T-cell (primary cell): ENCODE results near the gene DEF6. TPM values are rescaled to one million over a fixed set of nuclear protein-coding genes. Genes with fewer than 3 reads are reported as not detected.
"Not testable (repeated sequence)": the region's sequence is repeated elsewhere in the genome, so short reads cannot be mapped to it uniquely, and the experiment has no call there.

Experiments used
- ATAC-seq, 4 experiments: fragments of 200-7000 bp in 3 of 4; fragments of 150-1000 bp in 1 of 4; cut with Tn5 transposase; replicated peaks in 1 of 4; 1 replicate in 3 of 4; 2 replicates in 1 of 4; pipeline ENCODE4 v1.10.0; 2021; ENCODE audit warnings: moderate library complexity in 3 of 4, mild to moderate bottlenecking in 2 of 4, moderate number of reproducible peaks in 1 of 4
- CTCF ChIA-PET, 2 donors: fragments of 300-600 bp; sonication (Branson Sonifier 250); formaldehyde crosslinking; loops; one replicate each; lab custom pipeline; 2022; ENCODE audit warnings: antibody characterized with exemption in 2 of 2; lab: Charles Lee
- POLR2A ChIA-PET, 2 donors: fragments of 300-600 bp; sonication (Branson Sonifier 250); formaldehyde crosslinking; loops; one replicate each; lab custom pipeline; 2022; ENCODE audit warnings: antibody characterized with exemption in 2 of 2; lab: Charles Lee
- DNase-seq, 35 experiments: peaks; one replicate each; pipeline versions ENCODE4 v3.0.0 to v3.0.0-alpha.2; 2013 to 2023
- H3K27ac ChIP-seq: one replicate; pipeline ENCODE4 v1.5.1; 2013; ENCODE audit warnings: low read length
- H3K27me3 ChIP-seq, 2 experiments: replicated peaks in 1 of 2; 1 replicate in 1 of 2; 2 replicates in 1 of 2; pipeline versions ENCODE4 v1.6.1 to v1.7.0; 2013; ENCODE audit warnings: low read length in 1 of 2, mixed read lengths in 1 of 2; ENCODE audit not compliant: control insufficient read depth in 2 of 2, insufficient read depth in 2 of 2; ENCODE audit errors: extremely low read depth in 1 of 2
- H3K36me3 ChIP-seq, 2 donors: 1 replicate in 1 of 2; 2 replicates in 1 of 2; pipeline versions ENCODE4 v1.6.1 to v1.7.0; 2013; ENCODE audit warnings: low read length in 1 of 2; ENCODE audit not compliant: control insufficient read depth in 2 of 2, insufficient read depth in 1 of 2; ENCODE audit errors: extremely low read depth in 1 of 2
- H3K4me1 ChIP-seq, 2 experiments: 1 replicate in 1 of 2; 2 replicates in 1 of 2; pipeline versions ENCODE4 v1.6.1 to v1.7.0; 2013; ENCODE audit warnings: low read length in 2 of 2, mixed read lengths in 1 of 2; ENCODE audit not compliant: insufficient read depth in 2 of 2, control insufficient read depth in 1 of 2; ENCODE audit errors: extremely low read depth in 1 of 2
- H3K4me3 ChIP-seq, 2 donors: 1 replicate in 1 of 2; 2 replicates in 1 of 2; pipeline versions ENCODE4 v1.5.1 to v1.7.0; 2013; ENCODE audit warnings: mild to moderate bottlenecking in 2 of 2, low read length in 1 of 2, moderate library complexity in 1 of 2; ENCODE audit not compliant: control insufficient read depth in 1 of 2; ENCODE audit errors: extremely low read depth in 1 of 2
- H3K9me3 ChIP-seq: 2 replicates; pipeline ENCODE4 v1.7.0; 2013
- H3K27ac Mint-ChIP-seq, 2 donors: one replicate each; pipeline ENCODE4 v1.8.0; 2020 to 2021; ENCODE audit warnings: mild to moderate bottlenecking in 2 of 2, mixed read lengths in 2 of 2
- H3K27me3 Mint-ChIP-seq, 2 donors: one replicate each; pipeline ENCODE4 v1.8.0; 2021 to 2022; ENCODE audit warnings: mixed read lengths in 2 of 2
- H3K36me3 Mint-ChIP-seq: one replicate; pipeline ENCODE4 v1.8.0; 2021; ENCODE audit warnings: mixed read lengths
- H3K4me1 Mint-ChIP-seq, 3 donors: one replicate each; pipeline ENCODE4 v1.8.0; 2020 to 2022; ENCODE audit warnings: mixed read lengths in 3 of 3, mild to moderate bottlenecking in 1 of 3
- H3K4me3 Mint-ChIP-seq, 3 donors: one replicate each; pipeline ENCODE4 v1.8.0; 2020 to 2022; ENCODE audit warnings: mild to moderate bottlenecking in 3 of 3, mixed read lengths in 3 of 3, moderate library complexity in 3 of 3
- H3K9me3 Mint-ChIP-seq, 3 donors: one replicate each; pipeline ENCODE4 v1.8.0; 2020 to 2022; ENCODE audit warnings: mixed read lengths in 3 of 3
- WGBS: methylation state at CpG from one replicate; pipeline ENCODE4 v1.1.5; 2013; ENCODE audit warnings: missing lambda C conversion rate; ENCODE audit not compliant: insufficient coverage; 5-methylcytosine and 5-hydroxymethylcytosine counted together
- total RNA-seq, 35 experiments: library from RNA in 6 of 35; stranded (reverse) in 6 of 35; fragments of 120-200 nt in 1 of 35; gene quantifications; one replicate each; pipeline versions ENCODE4 v1.2.1 to v1.2.4 and lab custom pipeline; 2013 to 2026

The DEF6 gene
- total RNA-seq, 5 donors from 2014 or later (not counting 1 experiment from before 2014, with no cell fraction given), result 221 to 311 (median 298) TPM

GRCh38 chr6:35302604-35303241 is 5.1 kb downstream of the DEF6 start:
- ATAC-seq (peak; percentile 86 to 93 (median 88)), DNase-seq (peak; percentile 67 to 90 (median 84))
- no peaks in the 10 kb centered on the region for H3K27me3 ChIP-seq
- CTCF ChIA-PET, result interaction anchor here (0.6 to 1.6 kb wide), 19 partner anchors 8 to 434 kb away, joined by 3 to 15 read pairs (median 4); partner anchors contain the start of genes ARMC12 (in 1 of the 2), FANCE (in 1 of the 2) and PPARD (in 1 of the 2)
- H3K27ac ChIP-seq, result peak overlapping the region; percentile 93
- POLR2A ChIA-PET, result interaction anchor here in 1 of 2 donors (0.6 to 0.7 kb wide), 3 partner anchors 9 to 385 kb away, joined by 3 read pairs; no protein-coding TSS in a partner anchor
- H3K4me1 ChIP-seq, result peaks cover 51 to 76% of the 10 kb centered on the region in 2 experiments
- Mint-ChIP-seq H3K27ac (peak overlapping the region; percentile 96 to 97), H3K4me1 (peaks cover 75 to 83% (median 75%) of the 10 kb centered on the region in 3 donors), H3K27me3 (no peaks in the 10 kb centered on the region), H3K9me3 (no peaks in the 10 kb centered on the region), H3K4me3 (peak overlapping the region; percentile 86 to 97 (median 92)), H3K36me3 (peaks cover 37% of the 10 kb centered on the region)
- WGBS, result 0% methylated on average over 1 of the region's 6 CpGs
- H3K36me3 ChIP-seq, result peaks cover 0 to 29% of the 10 kb centered on the region in 2 donors
- H3K9me3 ChIP-seq, result no peaks in the 10 kb centered on the region
- H3K4me3 ChIP-seq, result peak overlapping the region; percentile 56 to 61

- H3K9me3 ChIP-seq, result no peaks in the 10 kb centered on the region
- no CpG with 5 or more reads among the region's 1 CpG for WGBS
- POLR2A ChIA-PET, result no interaction called here
- Mint-ChIP-seq H3K4me3 (peak overlapping the region; percentile 86 to 97 (median 92)), H3K36me3 (peaks cover 45% of the 10 kb centered on the region), H3K27me3 (no peaks in the 10 kb centered on the region), H3K4me1 (peaks cover 79 to 90% (median 83%) of the 10 kb centered on the region in 3 donors), H3K9me3 (no peaks in the 10 kb centered on the region), H3K27ac (peak overlapping the region; percentile 96 to 97)
- H3K27me3 ChIP-seq, result no peaks in the 10 kb centered on the region
- H3K36me3 ChIP-seq, result peaks cover under 1 to 38% of the 10 kb centered on the region in 2 donors
- H3K4me1 ChIP-seq, result peaks cover 57 to 86% of the 10 kb centered on the region in 2 experiments
- ATAC-seq (no peak), DNase-seq (no peak)
- CTCF ChIA-PET, result interaction anchor here (0.6 to 1.2 kb wide), 3 partner anchors 218 to 408 kb away, joined by 3 to 5 read pairs (median 4); no protein-coding TSS in a partner anchor
- peak overlapping the region; percentile 93 for H3K27ac ChIP-seq
- peak overlapping the region in 1 of 2 donors; percentile 61 for H3K4me3 ChIP-seq
These were observed 6.7 kb downstream of the DEF6 start for GRCh38 chr6:35304299-35304698.

DNA sequence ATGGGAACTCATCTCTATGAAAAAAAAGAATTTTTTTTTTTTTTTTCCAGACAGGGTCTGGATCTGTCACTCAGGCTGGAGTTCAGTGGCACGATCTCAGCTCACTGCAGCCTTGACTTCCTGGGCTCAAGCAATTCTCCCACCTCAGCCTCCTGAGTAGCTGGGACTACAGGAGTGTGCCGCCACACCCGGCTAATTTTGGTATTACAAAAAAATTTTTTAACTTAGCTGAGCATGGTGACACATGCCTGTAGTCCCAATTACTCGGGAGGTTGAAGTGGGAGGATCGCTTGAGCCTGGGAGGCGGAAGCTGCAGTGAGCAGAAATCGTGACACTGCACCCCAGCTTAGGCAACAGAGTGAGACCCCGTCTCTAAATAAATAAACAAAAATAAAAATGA is 7.5 kb downstream of the DEF6 start:
- peaks cover 79 to 91% (median 83%) of the 10 kb centered on the region in 3 donors for H3K4me1 Mint-ChIP-seq
- CTCF ChIA-PET, result interaction anchor here (0.6 to 1.2 kb wide), 6 partner anchors 12 to 407 kb away, joined by 3 to 6 read pairs (median 4); no protein-coding TSS in a partner anchor

GRCh38 chr6:35307138-35307537 is 9.5 kb downstream of the DEF6 start:
- H3K27me3 Mint-ChIP-seq, CTCF ChIA-PET, H3K4me3 ChIP-seq, H3K27ac ChIP-seq, H3K27me3 ChIP-seq, H3K9me3 ChIP-seq, ATAC-seq, DNase-seq, H3K9me3 Mint-ChIP-seq: not testable (repeated sequence)
- H3K4me1 Mint-ChIP-seq, result peaks cover 82 to 91% (median 84%) of the 10 kb centered on the region in 3 donors
- WGBS, result 99% methylated on average over 15 of the region's 15 CpGs
- peak overlapping the region; percentile 85 to 89 for H3K27ac Mint-ChIP-seq
- peaks cover 52% of the 10 kb centered on the region for H3K36me3 Mint-ChIP-seq
- Histone ChIP-seq H3K4me1 (peaks cover 60 to 86% of the 10 kb centered on the region in 2 experiments), H3K36me3 (peaks cover 4 to 58% of the 10 kb centered on the region in 2 donors)
- POLR2A ChIA-PET, result interaction anchor here in 1 of 2 donors (0.6 kb wide), 1 partner anchor 133 kb away, joined by 4 read pairs; no protein-coding TSS in a partner anchor
- H3K4me3 Mint-ChIP-seq, result peak overlapping the region in 1 of 3 donors; percentile 38

More for the DNA sequence above, 7.5 kb downstream of the DEF6 start:
- WGBS, result no CpG with 5 or more reads among the region's 8 CpGs
- DNase-seq, result peak in 5 of 35 experiments; percentile 18 to 69 (median 34)
- no peaks in the 10 kb centered on the region for H3K27me3 Mint-ChIP-seq
- peak overlapping the region; percentile 6 to 46 (median 28) for H3K4me3 Mint-ChIP-seq
- POLR2A ChIA-PET, result interaction anchor here in 1 of 2 donors (0.7 kb wide), 1 partner anchor 67 kb away, joined by 3 read pairs; no protein-coding TSS in a partner anchor
- ATAC-seq, result no peak
- H3K27ac Mint-ChIP-seq, result peak overlapping the region; percentile 55 to 65
- no peak overlapping the region for H3K4me3 ChIP-seq
- peak overlapping the region; percentile 93 for H3K27ac ChIP-seq
- H3K36me3 ChIP-seq, result peaks cover 4 to 45% of the 10 kb centered on the region in 2 donors
- peaks cover 61 to 86% of the 10 kb centered on the region in 2 experiments for H3K4me1 ChIP-seq
- no peaks in the 10 kb centered on the region for H3K9me3 ChIP-seq
- peaks cover 48% of the 10 kb centered on the region for H3K36me3 Mint-ChIP-seq
- no peaks in the 10 kb centered on the region for H3K9me3 Mint-ChIP-seq
- H3K27me3 ChIP-seq, result no peaks in the 10 kb centered on the region

DNA sequence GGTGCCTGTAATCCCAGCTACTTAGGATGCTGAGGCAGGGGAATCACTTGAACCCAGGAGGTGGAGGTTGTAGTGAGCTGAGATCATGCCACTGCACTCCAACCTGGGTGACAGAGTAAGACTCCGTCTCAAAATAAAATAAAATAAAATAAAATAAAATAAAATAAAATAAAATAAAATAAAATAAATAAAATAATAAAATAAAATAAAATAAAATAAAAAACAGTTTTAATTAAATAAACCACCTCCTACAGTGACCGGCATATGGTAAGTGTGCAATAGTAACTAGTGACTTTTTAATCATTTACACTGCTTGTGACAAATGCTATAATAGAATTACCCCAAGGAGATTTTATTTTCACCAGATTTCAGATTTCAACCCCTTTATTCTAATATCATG is 10.9 kb downstream of the DEF6 start:
- peaks cover 56% of the 10 kb centered on the region for H3K36me3 Mint-ChIP-seq
- POLR2A ChIA-PET, H3K27me3 Mint-ChIP-seq, H3K9me3 Mint-ChIP-seq, H3K9me3 ChIP-seq, DNase-seq, H3K27me3 ChIP-seq, ATAC-seq, H3K4me3 ChIP-seq: not testable (repeated sequence)
- H3K27ac Mint-ChIP-seq, result peak overlapping the region; percentile 99
- peak overlapping the region; percentile 88 for H3K27ac ChIP-seq
- CTCF ChIA-PET, result interaction anchor here in 1 of 2 donors (0.7 kb wide), 2 partner anchors 17 to 141 kb away, joined by 3 read pairs; no protein-coding TSS in a partner anchor
- H3K4me1 Mint-ChIP-seq, result peaks cover 82 to 89% (median 84%) of the 10 kb centered on the region in 3 donors
- H3K4me1 ChIP-seq, result peaks cover 64 to 80% of the 10 kb centered on the region in 2 experiments
- H3K4me3 Mint-ChIP-seq, result peak overlapping the region in 1 of 3 donors; percentile 78
- no CpG with 5 or more reads among the region's 2 CpGs for WGBS
- peaks cover 4 to 70% of the 10 kb centered on the region in 2 donors for H3K36me3 ChIP-seq
